HUES48 (cell line): ENCODE results near the gene MTA1.

ENCODE experiments used
- H3K27ac ChIP-seq: one replicate; pipeline ENCODE4 v1.7.0; 2013; ENCODE audit warnings: low read depth, low read length, inconsistent platforms
- H3K27me3 ChIP-seq: 2 replicates; pipeline ENCODE4 v1.6.1; 2013; ENCODE audit warnings: mild to moderate bottlenecking, low read length; ENCODE audit not compliant: control insufficient read depth, insufficient read depth
- H3K36me3 ChIP-seq: 2 replicates; pipeline ENCODE4 v1.6.1; 2013; ENCODE audit warnings: low read length; ENCODE audit not compliant: control insufficient read depth, insufficient read depth
- H3K4me1 ChIP-seq: 2 replicates; pipeline ENCODE4 v1.6.1; 2013; ENCODE audit warnings: mild to moderate bottlenecking, low read length; ENCODE audit not compliant: control insufficient read depth, insufficient read depth
- H3K4me3 ChIP-seq: 2 replicates; pipeline ENCODE4 v1.5.1; 2013; ENCODE audit warnings: mild to moderate bottlenecking, low read depth, low read length
- H3K9ac ChIP-seq: 2 replicates; pipeline ENCODE4 v1.6.1; 2013; ENCODE audit warnings: mild to moderate bottlenecking, low read depth, low read length, moderate library complexity
- H3K9me3 ChIP-seq: 2 replicates; pipeline ENCODE4 v1.6.1; 2013; ENCODE audit warnings: low read length; ENCODE audit not compliant: control insufficient read depth, insufficient read depth

Gene MTA1

GRCh38 chr14:105388110-105388951 is 31.3 kb upstream of the MTA1 start:
- H3K27ac ChIP-seq = no peak overlapping the region

DNA sequence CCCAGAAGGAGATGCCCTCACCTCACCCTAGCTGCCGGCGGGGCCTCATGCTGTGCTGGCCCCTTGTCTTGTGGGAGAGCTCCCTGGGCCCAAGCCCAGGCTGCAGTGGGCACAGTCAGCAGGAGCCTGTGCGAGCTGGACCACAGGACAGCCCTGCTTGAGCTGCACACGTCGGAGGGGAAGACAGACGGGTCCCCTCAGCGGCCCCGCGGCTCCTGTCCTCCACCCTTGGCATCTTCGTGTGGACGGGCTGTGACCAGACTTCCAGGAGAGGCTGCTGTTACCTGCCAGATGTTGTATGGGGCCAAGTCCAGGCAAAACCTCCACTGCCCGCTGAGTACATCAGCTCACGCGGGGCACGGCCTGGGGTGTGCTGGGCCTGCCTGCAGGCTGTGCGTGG is 30.7 kb upstream of the MTA1 start:
- Histone ChIP-seq H3K36me3 (peaks cover 16% of the 10 kb centered on the region), H3K27ac (no peak overlapping the region), H3K27me3 (no peaks in the 10 kb centered on the region), H3K9ac (no peak overlapping the region), H3K4me3 (no peak overlapping the region), H3K9me3 (no peaks in the 10 kb centered on the region), H3K4me1 (no peaks in the 10 kb centered on the region)

More at GRCh38 chr14:105388110-105388951, 31.3 kb upstream of the MTA1 start:
- Histone ChIP-seq H3K36me3 (peaks cover 22% of the 10 kb centered on the region), H3K27me3 (no peaks in the 10 kb centered on the region), H3K9me3 (no peaks in the 10 kb centered on the region), H3K9ac (no peak overlapping the region), H3K4me3 (no peak overlapping the region), H3K4me1 (no peaks in the 10 kb centered on the region)

DNA sequence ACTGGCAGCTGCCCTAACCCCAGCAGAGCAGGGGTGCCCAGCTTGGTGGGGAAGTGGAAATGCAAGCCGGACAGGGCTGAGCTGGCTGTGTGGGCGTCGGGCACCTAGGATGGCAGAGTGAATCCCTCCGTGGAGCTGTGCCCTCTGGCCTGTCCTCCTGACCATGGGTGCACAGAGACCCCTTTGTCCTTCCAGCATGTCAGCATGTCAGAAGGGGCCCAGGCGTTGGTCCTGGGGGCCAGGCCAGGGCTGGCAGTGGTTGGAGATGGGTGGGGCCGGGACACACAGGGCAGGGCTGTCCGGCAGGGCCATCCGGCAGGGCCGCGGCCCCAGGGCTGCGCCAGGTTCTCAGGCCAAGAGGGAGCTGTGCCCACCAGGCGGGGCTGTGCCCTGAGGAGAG is 30.1 kb upstream of the MTA1 start:
- H3K9ac ChIP-seq = no peak overlapping the region
- no peaks in the 10 kb centered on the region for H3K9me3 ChIP-seq

GRCh38 chr14:105389976-105390848 is 29.4 kb upstream of the MTA1 start:
- peaks cover 6% of the 10 kb centered on the region for H3K36me3 ChIP-seq
- no peaks in the 10 kb centered on the region for H3K27me3 ChIP-seq
- no peak overlapping the region for H3K4me3 ChIP-seq
- H3K9ac ChIP-seq = no peak overlapping the region
- no peak overlapping the region for H3K27ac ChIP-seq
- no peaks in the 10 kb centered on the region for H3K4me1 ChIP-seq
- no peaks in the 10 kb centered on the region for H3K9me3 ChIP-seq

More for the DNA sequence above, 30.1 kb upstream of the MTA1 start:
- H3K27ac ChIP-seq = no peak overlapping the region
- no peaks in the 10 kb centered on the region for H3K4me1 ChIP-seq
- H3K4me3 ChIP-seq = no peak overlapping the region
- no peaks in the 10 kb centered on the region for H3K27me3 ChIP-seq
- peaks cover 13% of the 10 kb centered on the region for H3K36me3 ChIP-seq

GRCh38 chr14:105390849-105391500 is 28.7 kb upstream of the MTA1 start:
- H3K36me3 ChIP-seq = peaks cover 6% of the 10 kb centered on the region
- no peak overlapping the region for H3K9ac ChIP-seq
- no peaks in the 10 kb centered on the region for H3K4me1 ChIP-seq
- no peaks in the 10 kb centered on the region for H3K27me3 ChIP-seq
- H3K27ac ChIP-seq = no peak overlapping the region
- no peak overlapping the region for H3K4me3 ChIP-seq
- no peaks in the 10 kb centered on the region for H3K9me3 ChIP-seq

- H3K9me3 ChIP-seq = no peaks in the 10 kb centered on the region
- no peaks in the 10 kb centered on the region for H3K27me3 ChIP-seq
- no peak overlapping the region for H3K9ac ChIP-seq
- no peak overlapping the region for H3K4me3 ChIP-seq
- H3K4me1 ChIP-seq = no peaks in the 10 kb centered on the region
- no peak overlapping the region for H3K27ac ChIP-seq
- H3K36me3 ChIP-seq = peaks cover 5% of the 10 kb centered on the region
Measured at GRCh38 chr14:105391541-105391940, 28.1 kb upstream of the MTA1 start.

GRCh38 chr14:105392131-105393090 is 27.2 kb upstream of the MTA1 start:
- Histone ChIP-seq H3K9ac (no peak overlapping the region), H3K27me3 (peaks cover 7% of the 10 kb centered on the region), H3K36me3 (peaks cover 4% of the 10 kb centered on the region; the same call in 1 of the 2 replicates), H3K27ac (no peak overlapping the region), H3K9me3 (no peaks in the 10 kb centered on the region), H3K4me1 (no peaks in the 10 kb centered on the region), H3K4me3 (no peak overlapping the region)

DNA sequence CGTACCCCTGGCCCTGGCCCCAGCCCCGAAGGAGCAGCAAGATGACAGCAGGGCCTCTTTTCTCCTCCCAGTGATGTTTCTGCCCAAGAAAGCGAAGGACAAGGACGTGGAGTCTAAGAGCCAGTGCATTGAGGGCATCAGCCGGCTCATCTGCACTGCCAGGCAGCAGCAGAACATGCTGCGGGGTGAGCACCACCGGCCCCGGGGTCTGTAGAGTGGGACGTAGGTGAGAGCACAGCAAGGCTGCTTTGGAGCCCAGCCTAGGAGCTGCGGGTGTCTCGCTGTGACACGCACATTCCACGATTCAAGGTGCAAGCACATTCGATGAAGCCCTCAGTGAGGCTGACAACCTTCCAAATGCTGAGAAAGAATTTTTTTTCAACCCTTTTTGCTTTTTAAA is 26.5 kb upstream of the MTA1 start:
- no peak overlapping the region for H3K27ac ChIP-seq
- no peak overlapping the region for H3K9ac ChIP-seq
- H3K9me3 ChIP-seq = no peaks in the 10 kb centered on the region
- no peak overlapping the region for H3K4me3 ChIP-seq
- peaks cover 12% of the 10 kb centered on the region for H3K27me3 ChIP-seq
- H3K36me3 ChIP-seq = peaks cover 4% of the 10 kb centered on the region; the same call in 1 of the 2 replicates
- H3K4me1 ChIP-seq = 0 out of 2 replicates have a peak, but pooled peaks cover 4% of the 10 kb centered on the region

DNA sequence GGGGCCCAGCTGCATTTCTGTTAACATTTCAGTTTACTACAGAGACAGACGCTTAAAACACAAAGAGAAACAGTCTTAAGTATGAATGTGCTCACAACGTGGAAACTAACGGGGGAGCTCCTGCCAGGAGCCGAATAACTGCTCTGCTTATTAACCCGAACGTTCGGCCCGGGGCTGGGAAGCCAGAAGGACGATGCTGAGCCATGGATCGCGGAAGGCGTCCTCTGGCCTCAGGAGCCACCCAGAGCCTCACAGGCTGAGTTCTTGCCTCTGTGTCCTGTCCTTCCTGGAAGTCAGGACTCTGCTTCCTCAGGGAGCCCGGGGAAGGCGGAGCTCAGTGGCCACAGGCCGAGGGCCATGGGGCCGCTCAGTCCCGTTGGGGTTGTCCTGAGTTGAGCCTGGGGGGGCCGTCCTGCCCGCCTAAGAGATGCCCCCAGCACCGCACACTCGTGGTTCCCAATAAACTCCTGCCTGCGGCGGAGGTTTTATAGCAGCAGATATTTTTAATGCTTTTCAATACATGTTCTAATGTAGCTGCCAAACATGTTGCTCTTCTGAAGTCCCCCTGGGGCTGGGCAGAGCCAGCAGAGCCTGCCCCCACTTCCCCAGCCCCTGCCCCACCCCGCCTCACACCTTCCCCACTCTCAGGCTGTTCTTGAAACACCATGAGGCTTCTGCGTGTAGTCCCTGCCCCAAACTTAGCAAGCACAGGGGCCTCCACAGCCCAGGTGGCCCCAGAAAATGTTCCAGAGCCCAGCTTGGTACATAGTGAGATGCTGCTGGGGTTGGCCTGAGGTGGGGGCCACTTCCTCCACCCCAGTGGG is 24.7 kb upstream of the MTA1 start:
- H3K9ac ChIP-seq = no peak overlapping the region
- peaks cover 12% of the 10 kb centered on the region for H3K27me3 ChIP-seq
- H3K36me3 ChIP-seq = peaks cover 4% of the 10 kb centered on the region
- H3K9me3 ChIP-seq = peaks cover 9% of the 10 kb centered on the region; the same call in 1 of the 2 replicates
- no peak overlapping the region for H3K27ac ChIP-seq
- 0 out of 2 replicates have a peak, but pooled peaks cover 4% of the 10 kb centered on the region for H3K4me1 ChIP-seq
- no peak overlapping the region for H3K4me3 ChIP-seq
